Mesodermal cell (in vitro differentiated cells): ENCODE results near the gene MAN2C1.
A peak's percentile ranks its signal among the peaks of the same experiment; 100 is the strongest.

Source experiments
- H3K27ac ChIP-seq: 2 replicates; pipeline ENCODE4 v1.7.0; 2013; ENCODE audit warnings: mild to moderate bottlenecking, low read depth, low read length, moderate library complexity; ENCODE audit not compliant: severe bottlenecking
- H3K36me3 ChIP-seq: 2 replicates; pipeline ENCODE4 v1.7.1; 2013; ENCODE audit warnings: mild to moderate bottlenecking, low read length, moderate library complexity; ENCODE audit not compliant: control insufficient read depth, insufficient read depth
- H3K4me1 ChIP-seq: one replicate; pipeline ENCODE4 v1.7.1; 2013; ENCODE audit warnings: mild to moderate bottlenecking, low read length; ENCODE audit not compliant: insufficient read depth, control insufficient read depth, poor library complexity, severe bottlenecking
- H3K4me3 ChIP-seq: 2 replicates; pipeline ENCODE4 v1.7.0; 2013; ENCODE audit warnings: low read length, control low read depth, mild to moderate bottlenecking; ENCODE audit not compliant: insufficient read depth, poor library complexity, severe bottlenecking; ENCODE audit errors: extremely low read depth
- H3K9me3 ChIP-seq: 2 replicates; pipeline ENCODE4 v1.7.1; 2013; ENCODE audit warnings: mild to moderate bottlenecking, low read length, moderate library complexity; ENCODE audit not compliant: control insufficient read depth
- WGBS, 2 experiments: methylation state at CpG; one replicate each; pipeline ENCODE4 v1.1.5; 2013; ENCODE audit warnings: missing lambda C conversion rate in 2 of 2; ENCODE audit not compliant: insufficient coverage in 2 of 2; 5-methylcytosine and 5-hydroxymethylcytosine counted together

MAN2C1 gene

GRCh38 chr15:75371486-75371885 lies 3.1 kb upstream of the MAN2C1 start:
- Histone ChIP-seq H3K27ac (no peak overlapping the region), H3K36me3 (peaks cover 82% of the 10 kb centered on the region), H3K4me1 (no peaks in the 10 kb centered on the region), H3K9me3 (no peaks in the 10 kb centered on the region), H3K4me3 (no peak overlapping the region)
- WGBS, 2 experiments = 83 to 100% methylated on average over 1 of the region's 1 CpG

GRCh38 chr15:75369897-75370581 lies 1.6 kb upstream of the MAN2C1 start:
- H3K36me3 ChIP-seq = peaks cover 82% of the 10 kb centered on the region
- H3K27ac ChIP-seq = peak overlapping the region; percentile 95

GRCh38 chr15:75368689-75369239 lies 357 bp upstream of the MAN2C1 start:
- H3K27ac ChIP-seq = peak overlapping the region; percentile 95
- peak overlapping the region; percentile 83 for H3K4me3 ChIP-seq
- H3K4me1 ChIP-seq = no peaks in the 10 kb centered on the region
- peaks cover 80% of the 10 kb centered on the region for H3K36me3 ChIP-seq
- no peaks in the 10 kb centered on the region for H3K9me3 ChIP-seq
- WGBS, 2 experiments = 4 to 6% methylated on average over 18 to 20 of the region's 23 CpGs

More at GRCh38 chr15:75369897-75370581, 1.6 kb upstream of the MAN2C1 start:
- H3K9me3 ChIP-seq = no peaks in the 10 kb centered on the region
- 91% methylated on average over 6 of the region's 7 CpGs for WGBS, 2 experiments
- H3K4me3 ChIP-seq = no peak overlapping the region
- no peaks in the 10 kb centered on the region for H3K4me1 ChIP-seq

GRCh38 chr15:75367406-75367912 lies 948 bp downstream of the MAN2C1 start:
- Histone ChIP-seq H3K4me1 (no peaks in the 10 kb centered on the region), H3K9me3 (no peaks in the 10 kb centered on the region), H3K4me3 (peak overlapping the region; percentile 83), H3K36me3 (peaks cover 70% of the 10 kb centered on the region), H3K27ac (peak overlapping the region; percentile 95)
- WGBS, 2 experiments = 46 to 56% methylated on average over 5 to 7 of the region's 7 CpGs

GRCh38 chr15:75367006-75367405 lies 1.4 kb downstream of the MAN2C1 start:
- Histone ChIP-seq H3K9me3 (no peaks in the 10 kb centered on the region), H3K36me3 (peaks cover 68% of the 10 kb centered on the region), H3K27ac (no peak overlapping the region), H3K4me3 (no peak overlapping the region), H3K4me1 (no peaks in the 10 kb centered on the region)

GRCh38 chr15:75366163-75366562 lies 2.2 kb downstream of the MAN2C1 start:
- Histone ChIP-seq H3K4me3 (no peak overlapping the region), H3K9me3 (no peaks in the 10 kb centered on the region), H3K36me3 (peaks cover 68% of the 10 kb centered on the region), H3K27ac (no peak overlapping the region), H3K4me1 (no peaks in the 10 kb centered on the region)
- 100% methylated on average over 1 of the region's 3 CpGs; no CpG with 5 or more reads in 1 of the 2 experiments for WGBS, 2 experiments

GRCh38 chr15:75364881-75365280 lies 3.5 kb downstream of the MAN2C1 start:
- WGBS, 2 experiments = 90 to 100% methylated on average over 5 to 6 of the region's 6 CpGs
- Histone ChIP-seq H3K4me3 (no peak overlapping the region), H3K4me1 (no peaks in the 10 kb centered on the region), H3K27ac (no peak overlapping the region), H3K36me3 (peaks cover 67% of the 10 kb centered on the region), H3K9me3 (no peaks in the 10 kb centered on the region)

- Histone ChIP-seq H3K9me3 (no peaks in the 10 kb centered on the region), H3K4me3 (no peak overlapping the region), H3K27ac (no peak overlapping the region), H3K4me1 (no peaks in the 10 kb centered on the region), H3K36me3 (peaks cover 70% of the 10 kb centered on the region)
- 94 to 98% methylated on average over 9 of the region's 9 CpGs for WGBS, 2 experiments
Measured at GRCh38 chr15:75363786-75364185, 4.6 kb downstream of the MAN2C1 start.

GRCh38 chr15:75362642-75363249 lies 5.7 kb downstream of the MAN2C1 start:
- Histone ChIP-seq H3K27ac (no peak overlapping the region), H3K9me3 (no peaks in the 10 kb centered on the region), H3K36me3 (peaks cover 81% of the 10 kb centered on the region), H3K4me3 (no peak overlapping the region), H3K4me1 (no peaks in the 10 kb centered on the region)
- 88 to 95% methylated on average over 4 to 5 of the region's 7 CpGs for WGBS, 2 experiments

GRCh38 chr15:75361989-75362641 lies 6.3 kb downstream of the MAN2C1 start:
- WGBS, 2 experiments = 96 to 98% methylated on average over 8 to 9 of the region's 13 CpGs
- Histone ChIP-seq H3K36me3 (peaks cover 76% of the 10 kb centered on the region), H3K27ac (no peak overlapping the region), H3K4me3 (no peak overlapping the region), H3K9me3 (no peaks in the 10 kb centered on the region), H3K4me1 (no peaks in the 10 kb centered on the region)
